CD4-positive, alpha-beta T cell (primary cell): Measurements from ENCODE around the gene USP25. TPM values are rescaled to one million over a fixed set of nuclear protein-coding genes. Genes with fewer than 3 reads are reported as not detected.

Source experiments
- ATAC-seq: fragments of 200-7000 bp; cut with Tn5 transposase; one replicate; pipeline ENCODE4 v1.10.0; 2022; ENCODE audit warnings: mild to moderate bottlenecking; ENCODE audit not compliant: poor library complexity
- CTCF ChIA-PET: fragments of 350-600 bp; sonication (Branson Sonifier 250); formaldehyde crosslinking; loops from one replicate; lab custom pipeline; 2021; ENCODE audit warnings: antibody characterized with exemption, inconsistent platforms; lab: Charles Lee
- POLR2A ChIA-PET: fragments of 350-600 bp; sonication (Branson Sonifier 250); formaldehyde crosslinking; loops from one replicate; lab custom pipeline; 2021; ENCODE audit warnings: antibody characterized with exemption, inconsistent platforms; lab: Charles Lee
- DNase-seq, 14 experiments: peaks; one replicate each; pipeline ENCODE4 v3.0.0-alpha.2; 2013 to 2020; ENCODE audit warnings: mixed read lengths in 2 of 14
- H3K27ac ChIP-seq, 2 donors: one replicate each; pipeline versions ENCODE4 v1.5.1 to v1.7.0; 2013; ENCODE audit warnings: low read length in 2 of 2, low read depth in 1 of 2, mild to moderate bottlenecking in 1 of 2
- H3K27me3 ChIP-seq, 2 experiments: 1 replicate in 1 of 2; 2 replicates in 1 of 2; pipeline versions ENCODE4 v1.6.1 to v1.7.0; 2013; ENCODE audit warnings: low read length in 2 of 2, control low read depth in 1 of 2, mild to moderate bottlenecking in 1 of 2, moderate library complexity in 1 of 2; ENCODE audit not compliant: insufficient read depth in 2 of 2, control insufficient read depth in 1 of 2
- H3K36me3 ChIP-seq: one replicate; pipeline ENCODE4 v1.6.1; 2013; ENCODE audit warnings: low read length, control low read depth; ENCODE audit not compliant: insufficient read depth
- H3K4me1 ChIP-seq: one replicate; pipeline ENCODE4 v1.6.1; 2013; ENCODE audit warnings: low read length, control low read depth; ENCODE audit not compliant: insufficient read depth
- H3K4me3 ChIP-seq: one replicate; pipeline ENCODE4 v1.5.1; 2013; ENCODE audit warnings: mild to moderate bottlenecking, low read length, moderate library complexity
- H3K9me3 ChIP-seq, 2 experiments: 1 replicate in 1 of 2; 2 replicates in 1 of 2; pipeline versions ENCODE4 v1.6.1 to v1.7.0; 2013; ENCODE audit warnings: low read length in 2 of 2, mild to moderate bottlenecking in 2 of 2, control low read depth in 1 of 2, moderate library complexity in 1 of 2; ENCODE audit not compliant: control insufficient read depth in 1 of 2, insufficient read depth in 1 of 2
- H3K27ac Mint-ChIP-seq: one replicate; pipeline ENCODE4 v1.8.0; 2020; ENCODE audit warnings: mixed read lengths
- H3K27me3 Mint-ChIP-seq: one replicate; pipeline ENCODE4 v1.8.0; 2021; ENCODE audit warnings: mixed read lengths
- H3K36me3 Mint-ChIP-seq: one replicate; pipeline ENCODE4 v1.8.0; 2021; ENCODE audit warnings: low read depth, mixed read lengths
- H3K4me1 Mint-ChIP-seq: one replicate; pipeline ENCODE4 v1.8.0; 2021; ENCODE audit warnings: low read depth, mixed read lengths
- H3K4me3 Mint-ChIP-seq: one replicate; pipeline ENCODE4 v1.8.0; 2020; ENCODE audit warnings: mild to moderate bottlenecking, mixed read lengths
- H3K9me3 Mint-ChIP-seq: one replicate; pipeline ENCODE4 v1.8.0; 2020; ENCODE audit warnings: mixed read lengths
- intact Hi-C, 2 experiments: fragments of 100-400 bp; cut with DNase I in 1 of 2; cut with micrococcal nuclease in 1 of 2; formaldehyde crosslinking; loops; one replicate each; pipeline versions ENCODE4 v1.15.1 to v1.9.0; 2023 to 2025; cut with DNase I, micrococcal nuclease
- total RNA-seq, 174 experiments: library from RNA in 2 of 174; stranded (reverse) in 2 of 174; gene quantifications; one replicate each; pipeline ENCODE4 v1.2.3 and lab custom pipeline; 2021 to 2026
- TF ChIP-seq, protein P1 (sequence below): fragments of 200-600 bp; IDR thresholded peaks from one replicate; pipeline ENCODE4 v1.8.0; 2022; ENCODE audit warnings: antibody characterized with exemption, mild to moderate bottlenecking

Gene USP25
- total RNA-seq, 2 experiments from 2014 or later: 45.0 to 49.2 TPM

DNA sequence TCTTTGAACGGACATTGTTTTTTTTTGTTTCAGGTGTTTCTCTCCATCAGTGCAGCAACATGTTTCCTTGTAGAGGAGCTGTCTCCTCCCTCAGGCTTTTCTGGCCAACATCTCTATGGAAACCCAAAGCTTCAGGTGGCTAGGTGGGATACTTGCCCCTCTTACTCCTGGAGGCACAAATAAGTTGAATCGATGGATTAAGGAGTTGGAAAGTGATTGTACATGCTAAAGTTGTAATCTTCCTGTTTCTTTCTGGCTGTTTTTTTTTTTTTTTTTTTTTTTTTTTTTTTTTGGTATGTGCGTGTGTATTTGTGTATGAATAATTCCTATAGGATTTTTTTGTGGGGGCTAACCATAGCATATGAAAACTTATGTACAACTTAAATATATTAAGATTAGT, 10.6 kb downstream of the USP25 start:
- Mint-ChIP-seq H3K9me3 (no peaks in the 10 kb centered on the region), H3K27me3 (no peaks in the 10 kb centered on the region), H3K27ac (peak overlapping the region; percentile 50), H3K36me3 (peaks cover 47% of the 10 kb centered on the region), H3K4me3 (peak overlapping the region; percentile 15), H3K4me1 (peaks cover 94% of the 10 kb centered on the region)
- no peak overlapping the region for H3K4me3 ChIP-seq
- ChIA-PET CTCF (no interaction called here), POLR2A (no interaction called here)
- DNase-seq: no peak
- TF ChIP-seq, protein P1, sequence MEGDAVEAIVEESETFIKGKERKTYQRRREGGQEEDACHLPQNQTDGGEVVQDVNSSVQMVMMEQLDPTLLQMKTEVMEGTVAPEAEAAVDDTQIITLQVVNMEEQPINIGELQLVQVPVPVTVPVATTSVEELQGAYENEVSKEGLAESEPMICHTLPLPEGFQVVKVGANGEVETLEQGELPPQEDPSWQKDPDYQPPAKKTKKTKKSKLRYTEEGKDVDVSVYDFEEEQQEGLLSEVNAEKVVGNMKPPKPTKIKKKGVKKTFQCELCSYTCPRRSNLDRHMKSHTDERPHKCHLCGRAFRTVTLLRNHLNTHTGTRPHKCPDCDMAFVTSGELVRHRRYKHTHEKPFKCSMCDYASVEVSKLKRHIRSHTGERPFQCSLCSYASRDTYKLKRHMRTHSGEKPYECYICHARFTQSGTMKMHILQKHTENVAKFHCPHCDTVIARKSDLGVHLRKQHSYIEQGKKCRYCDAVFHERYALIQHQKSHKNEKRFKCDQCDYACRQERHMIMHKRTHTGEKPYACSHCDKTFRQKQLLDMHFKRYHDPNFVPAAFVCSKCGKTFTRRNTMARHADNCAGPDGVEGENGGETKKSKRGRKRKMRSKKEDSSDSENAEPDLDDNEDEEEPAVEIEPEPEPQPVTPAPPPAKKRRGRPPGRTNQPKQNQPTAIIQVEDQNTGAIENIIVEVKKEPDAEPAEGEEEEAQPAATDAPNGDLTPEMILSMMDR: no peak
- no peak for ATAC-seq
- intact Hi-C loops: no loop called here
- H3K36me3 ChIP-seq: no peaks in the 10 kb centered on the region
- no peak overlapping the region for H3K27ac ChIP-seq
- no peaks in the 10 kb centered on the region for H3K9me3 ChIP-seq
- H3K4me1 ChIP-seq: peaks cover 45% of the 10 kb centered on the region
- H3K27me3 ChIP-seq: no peaks in the 10 kb centered on the region

GRCh38 chr21:15741510-15741909, 11.7 kb downstream of the USP25 start:
- H3K27ac ChIP-seq: no peak overlapping the region
- ATAC-seq: no peak
- peaks cover 54% of the 10 kb centered on the region for H3K36me3 Mint-ChIP-seq
- intact Hi-C loops: no loop called here
- H3K4me3 Mint-ChIP-seq: no peak overlapping the region
- no peaks in the 10 kb centered on the region for H3K36me3 ChIP-seq
- no peak overlapping the region for H3K27ac Mint-ChIP-seq
- H3K9me3 Mint-ChIP-seq: no peaks in the 10 kb centered on the region
- no peaks in the 10 kb centered on the region for H3K9me3 ChIP-seq
- TF ChIP-seq, protein P1: no peak
- no peaks in the 10 kb centered on the region for H3K27me3 Mint-ChIP-seq
- POLR2A ChIA-PET: no interaction called here
- no peak overlapping the region for H3K4me3 ChIP-seq
- peaks cover 43% of the 10 kb centered on the region for H3K4me1 ChIP-seq
- DNase-seq: no peak
- CTCF ChIA-PET: no interaction called here
- H3K4me1 Mint-ChIP-seq: peaks cover 91% of the 10 kb centered on the region
- H3K27me3 ChIP-seq: no peaks in the 10 kb centered on the region

DNA sequence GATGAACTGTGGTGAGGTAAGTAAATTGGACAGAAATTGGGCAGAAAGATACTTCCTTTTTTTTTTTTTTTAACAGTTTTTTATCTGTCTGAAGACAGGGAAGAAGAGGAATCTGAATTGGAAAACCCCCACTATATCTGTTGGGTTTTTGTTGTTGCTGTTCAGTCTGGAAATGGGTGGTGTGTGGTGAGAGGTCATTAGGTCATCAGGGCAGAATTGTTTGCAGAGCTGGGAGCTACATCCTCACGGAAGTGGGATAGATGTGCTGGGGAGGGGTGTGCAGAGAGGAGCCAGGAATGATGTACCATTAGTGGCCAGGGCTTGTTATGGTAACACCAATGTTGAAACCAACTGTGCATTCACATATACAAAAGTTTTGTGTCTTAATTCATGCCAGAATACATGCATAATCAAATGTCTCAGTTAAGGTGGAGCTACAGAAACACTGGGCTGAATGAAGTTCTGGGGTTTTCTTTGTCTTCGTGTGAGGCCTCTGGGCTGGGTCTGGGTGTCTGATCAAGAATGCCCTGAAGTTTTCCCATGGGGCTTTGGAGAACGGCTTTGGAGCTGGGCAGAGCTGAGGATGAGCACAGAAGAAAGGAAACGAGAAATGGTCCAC, 12.4 kb downstream of the USP25 start:
- H3K4me1 ChIP-seq: peaks cover 44% of the 10 kb centered on the region

More for the DNA sequence above, 12.4 kb downstream of the USP25 start:
- Mint-ChIP-seq H3K4me3 (peak overlapping the region; percentile 11), H3K4me1 (peaks cover 89% of the 10 kb centered on the region), H3K36me3 (peaks cover 54% of the 10 kb centered on the region), H3K27me3 (no peaks in the 10 kb centered on the region), H3K27ac (no peak overlapping the region), H3K9me3 (no peaks in the 10 kb centered on the region)
- CTCF ChIA-PET: interaction anchor here (0.9 kb wide), 1 partner anchor 11 kb away, joined by 3 read pairs; no protein-coding TSS in a partner anchor
- Histone ChIP-seq H3K27ac (no peak overlapping the region), H3K4me3 (no peak overlapping the region), H3K27me3 (no peaks in the 10 kb centered on the region), H3K9me3 (no peaks in the 10 kb centered on the region), H3K36me3 (no peaks in the 10 kb centered on the region)
- no peak for ATAC-seq
- intact Hi-C loops: no loop called here
- POLR2A ChIA-PET: interaction anchor here (1.2 kb wide), 1 partner anchor 22 kb away, joined by 3 read pairs; no protein-coding TSS in a partner anchor
- DNase-seq: no peak
- TF ChIP-seq, protein P1: no peak
